GM11168 (cell line): ENCODE measurements around the gene MTNR1A.

ENCODE experiments used
- in situ Hi-C: fragments of 300-500 bp; cut with MboI; formaldehyde crosslinking; loops from one replicate; pipeline ENCODE4 v1.12.0; 2022; ENCODE audit warnings: low sequenced_read_pairs; ENCODE audit not compliant: unreplicated experiment

The MTNR1A gene

DNA sequence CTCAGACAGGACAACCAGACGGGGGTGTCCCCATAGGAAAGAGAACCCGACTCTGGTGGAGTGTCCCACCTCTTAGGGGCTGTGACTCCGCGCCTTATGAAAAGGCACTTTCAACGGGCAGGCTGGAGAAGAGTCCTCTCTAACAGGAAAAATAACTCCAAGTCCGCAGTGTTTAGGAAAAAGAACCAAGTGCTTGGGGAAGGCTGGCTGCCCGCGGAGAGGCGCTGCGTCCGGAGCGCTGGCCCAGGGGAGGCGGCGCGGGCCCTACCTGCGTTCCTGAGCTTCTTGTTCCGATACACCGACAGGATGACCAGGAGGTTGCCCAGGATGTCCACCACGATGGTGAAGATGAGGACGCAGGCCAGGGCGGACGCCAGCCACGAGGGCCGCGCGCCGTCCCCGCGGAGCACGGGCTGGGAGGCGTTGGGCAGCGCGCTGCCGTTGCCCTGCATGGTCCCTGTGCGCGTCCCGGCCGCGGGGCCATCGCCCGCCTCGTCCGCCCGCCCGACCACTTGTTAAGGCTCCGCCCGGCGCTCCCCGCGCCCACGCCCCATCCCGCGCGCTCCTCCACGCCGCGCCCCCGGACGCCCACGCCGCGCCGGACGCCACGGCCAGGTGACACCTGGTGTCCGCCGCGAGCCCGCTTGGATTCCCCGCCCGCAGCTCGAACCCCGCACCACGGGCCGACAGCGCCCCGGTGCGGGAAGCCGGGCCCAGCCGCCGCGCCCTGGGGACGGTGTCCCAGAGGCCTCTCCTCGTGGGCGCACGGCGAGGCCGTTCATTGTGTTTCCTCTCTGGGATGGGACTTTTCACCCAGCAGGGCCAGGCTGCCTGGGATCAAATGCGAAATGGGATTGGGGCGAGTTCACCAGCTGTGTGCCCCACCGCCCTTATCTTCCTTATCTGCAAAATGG is at the start of gene MTNR1A:
TSS of gene MTNR1A (minus strand) at position 654 of the 914 bp plus-strand sequence. CDS start at position 452, 202 bp downstream.
- in situ Hi-C loops, result loop anchor here (25.0 kb wide), 1 partner anchor 243 kb away; no protein-coding TSS in a partner anchor

DNA sequence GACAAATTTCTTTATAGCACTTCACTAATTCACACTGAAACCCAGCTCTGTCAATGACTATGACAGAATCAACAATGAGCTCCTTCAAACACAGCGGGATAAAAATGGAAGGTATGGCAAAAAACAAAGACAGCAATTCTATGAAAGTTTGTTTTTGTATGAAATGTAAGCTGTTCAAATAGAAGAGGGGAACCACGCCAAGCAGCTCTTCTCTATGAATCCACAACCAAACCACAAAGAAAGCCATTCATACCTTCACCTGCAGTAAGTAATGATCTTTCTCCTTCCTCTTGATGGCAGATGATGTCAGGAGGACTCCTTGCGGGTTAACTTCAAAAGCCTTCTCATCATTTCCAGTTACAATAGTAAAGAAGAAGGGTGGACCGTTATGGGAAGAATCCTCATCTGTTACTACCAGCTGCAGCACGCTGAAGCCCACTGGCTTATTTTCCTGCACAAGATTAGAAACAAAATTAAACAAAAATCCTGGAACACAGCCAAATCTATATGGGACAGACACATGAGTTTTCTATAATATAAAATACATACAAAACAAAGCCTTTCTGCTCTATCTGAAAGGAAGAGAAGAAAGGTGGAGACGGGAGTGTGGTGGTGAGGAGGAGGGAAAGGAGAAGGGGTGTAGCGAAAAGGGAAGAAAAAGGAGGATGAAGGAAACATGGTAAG is 48.9 kb upstream of the MTNR1A start:
- in situ Hi-C loops, result no loop called here

DNA sequence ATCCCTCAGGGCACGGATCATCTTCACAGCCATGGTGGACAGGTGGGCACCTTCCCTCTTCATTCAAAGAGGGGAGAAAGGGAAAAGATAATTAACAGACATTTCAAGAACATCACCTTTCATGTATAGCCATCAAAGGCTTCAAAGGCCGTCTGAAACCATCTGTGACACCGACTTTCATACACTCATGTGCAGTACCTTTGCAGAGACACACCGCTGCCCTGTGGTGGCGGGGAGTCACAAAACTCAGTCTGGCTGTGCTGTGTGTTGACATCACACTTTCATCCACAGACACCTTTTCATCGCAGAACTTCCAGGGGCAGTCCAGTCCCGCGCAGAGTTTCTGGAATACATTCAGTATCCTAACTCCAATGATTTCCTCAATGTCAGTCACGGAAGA is 47.6 kb upstream of the MTNR1A start:
- in situ Hi-C loops, result no loop called here

DNA sequence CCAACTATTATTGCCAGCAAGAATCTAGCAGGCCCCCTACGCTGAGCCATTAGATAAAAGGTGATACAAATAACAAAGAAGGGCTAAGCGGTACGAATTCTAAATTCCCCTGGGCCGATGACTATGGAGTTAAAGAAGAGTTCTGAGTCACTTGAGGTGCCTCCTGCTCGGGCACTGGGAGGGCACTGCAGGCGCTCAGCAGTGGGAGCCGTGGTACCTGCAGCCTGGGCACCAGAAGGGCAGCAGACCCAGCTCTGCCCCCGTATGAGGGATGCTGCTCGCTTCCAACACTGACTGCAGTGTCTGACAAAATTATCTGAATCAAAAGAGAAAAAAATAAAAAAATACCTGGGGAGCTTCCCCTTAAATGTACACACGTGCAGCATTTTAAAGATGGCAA is 44.1 kb upstream of the MTNR1A start:
- in situ Hi-C loops, result no loop called here

DNA sequence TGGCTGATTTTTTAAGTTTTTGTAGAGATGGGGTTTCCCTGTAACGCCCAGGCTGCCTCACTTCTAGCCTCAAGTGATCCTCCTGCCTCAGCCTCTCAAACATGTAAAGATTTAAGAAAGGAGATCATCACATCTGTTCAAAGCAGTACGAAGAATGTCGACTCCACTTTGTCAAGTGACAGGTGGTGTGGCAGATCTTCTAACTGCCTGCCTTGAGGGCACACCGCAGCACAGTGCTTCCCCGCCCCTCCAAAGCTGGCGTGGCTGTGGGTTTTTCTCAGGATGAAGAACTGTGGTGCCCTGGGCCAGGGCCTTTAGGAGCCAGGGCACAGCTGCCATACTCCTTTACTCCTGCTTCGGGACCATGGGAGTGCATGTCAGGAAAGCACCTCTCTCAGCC is 43.3 kb upstream of the MTNR1A start:
- in situ Hi-C loops, result no loop called here

DNA sequence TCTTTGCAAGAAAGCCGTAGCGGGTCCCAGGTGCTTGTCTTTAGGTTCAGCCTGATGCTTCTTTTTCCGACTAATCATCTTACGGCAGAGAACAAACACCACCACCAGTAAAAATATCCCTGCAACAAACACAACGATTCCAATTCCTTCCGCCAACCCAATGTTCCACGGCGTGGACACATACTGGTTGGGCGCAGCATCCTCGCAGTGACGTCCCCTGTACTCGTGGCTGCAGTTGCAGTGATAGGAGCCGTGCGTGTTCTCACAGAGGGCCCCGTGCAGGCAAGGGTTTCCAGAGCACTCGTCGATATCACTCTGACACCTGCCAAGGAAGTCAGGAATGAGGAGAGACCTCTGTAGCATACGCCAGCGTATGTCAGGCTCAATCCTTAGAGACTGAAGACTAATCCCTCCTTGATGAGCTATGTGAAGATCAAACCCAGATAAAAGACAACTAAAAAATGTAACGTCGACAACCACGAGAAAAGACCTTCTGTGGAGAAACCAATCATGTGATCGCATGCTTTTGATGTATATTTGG is 41.6 kb upstream of the MTNR1A start:
- in situ Hi-C loops, result no loop called here

DNA sequence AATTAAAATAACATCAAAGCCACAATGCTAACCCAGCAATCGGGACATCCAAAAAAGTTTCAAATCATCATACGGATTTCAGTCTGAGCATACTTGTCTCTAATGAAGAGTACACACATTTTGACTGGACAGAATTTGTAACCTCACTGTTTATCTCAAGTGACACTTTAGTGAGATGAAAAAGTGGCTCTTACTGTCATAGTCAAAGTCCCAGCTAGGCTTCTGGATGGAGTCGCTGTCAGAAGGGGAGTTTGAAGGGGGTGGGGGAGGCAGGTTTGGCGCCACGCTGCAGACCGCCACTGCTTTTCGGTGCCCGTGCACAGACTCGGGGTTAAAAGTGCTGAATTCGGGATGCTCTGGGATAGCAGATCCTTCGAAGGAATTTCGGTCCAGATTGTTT is 41.0 kb upstream of the MTNR1A start:
- in situ Hi-C loops, result no loop called here

DNA sequence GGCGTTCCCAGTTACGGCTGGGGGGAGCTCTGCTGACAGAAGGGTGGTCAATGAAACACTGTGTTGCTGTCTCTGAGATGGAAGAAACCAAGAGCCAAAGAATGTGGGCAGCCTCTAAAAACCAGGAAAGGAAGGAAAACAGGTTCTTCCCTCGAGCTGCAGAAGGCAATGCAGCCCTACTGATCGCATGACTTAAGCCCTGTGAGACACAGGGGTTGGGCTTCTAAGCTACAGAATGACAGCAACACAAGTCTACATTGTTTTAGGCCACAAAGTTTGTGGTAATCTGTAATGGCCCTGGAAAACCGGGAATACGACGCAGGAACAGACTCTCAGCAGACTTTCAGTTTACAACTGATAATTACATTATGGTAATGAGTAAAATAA is 38.2 kb upstream of the MTNR1A start:
- in situ Hi-C loops, result no loop called here

DNA sequence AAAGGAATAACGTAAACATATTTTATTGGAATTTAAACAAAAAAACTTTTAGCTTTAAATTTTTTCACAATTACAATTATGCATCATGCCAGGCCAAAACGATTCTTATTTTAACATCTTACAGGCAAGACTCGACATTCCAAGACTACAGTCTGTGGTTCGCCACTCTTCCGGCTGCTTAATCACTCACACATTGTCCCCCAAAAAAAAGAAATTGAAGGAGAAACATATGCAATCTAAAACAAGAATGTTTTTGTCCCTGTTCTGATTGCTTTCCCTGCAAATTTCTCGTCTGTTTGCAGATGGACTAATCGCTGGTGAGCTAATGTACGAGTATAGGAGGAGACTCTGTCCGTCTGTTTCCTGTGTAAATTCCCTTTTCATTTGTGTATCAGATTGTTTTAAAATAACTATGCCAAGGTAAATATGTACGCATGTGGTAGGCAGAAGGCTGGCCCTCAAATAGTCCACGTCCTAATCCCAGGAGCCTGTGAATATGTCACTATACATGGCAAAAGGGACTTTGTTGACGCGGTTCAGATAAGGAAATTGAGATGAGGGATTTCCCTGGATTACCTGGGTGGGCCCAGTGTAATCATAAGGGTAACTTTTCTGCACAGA is 37.7 kb upstream of the MTNR1A start:
- in situ Hi-C loops, result no loop called here

DNA sequence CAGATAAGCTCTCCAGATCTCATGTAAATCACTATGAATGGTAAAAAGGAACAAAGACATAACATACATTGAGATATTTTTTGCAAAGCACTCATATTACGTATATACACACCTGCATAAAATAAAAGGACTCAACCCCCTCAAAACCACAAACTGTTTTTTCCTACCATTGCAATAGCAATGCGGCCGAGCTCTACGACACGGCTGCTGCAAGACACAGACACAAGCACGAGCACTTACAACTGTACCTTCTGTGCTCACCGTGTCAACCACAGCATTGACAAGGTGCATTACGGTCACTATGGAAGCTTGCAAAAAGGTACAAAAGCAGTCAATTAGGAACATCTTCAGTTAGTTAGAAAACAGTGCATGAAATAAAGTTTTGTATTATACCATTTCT is 37.1 kb upstream of the MTNR1A start:
- in situ Hi-C loops, result no loop called here

DNA sequence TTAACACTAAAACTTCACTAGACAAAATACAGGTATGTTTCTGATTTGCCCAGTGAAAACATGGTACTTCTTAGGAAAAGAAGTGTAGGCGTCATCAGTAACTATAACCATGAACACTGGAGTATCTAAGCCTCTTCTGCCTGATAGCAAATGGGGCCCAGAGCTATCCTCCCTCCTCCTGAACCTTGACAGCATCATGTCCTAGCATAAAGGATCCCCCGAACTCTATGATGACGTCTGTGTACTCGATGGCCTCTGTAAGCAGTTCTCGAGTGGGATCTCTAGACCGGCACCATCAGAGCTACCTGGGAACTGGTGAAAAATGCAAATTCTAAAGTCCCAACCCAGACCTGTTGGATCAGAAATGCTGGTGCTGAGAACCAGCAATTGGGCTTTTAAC is 36.3 kb upstream of the MTNR1A start:
- in situ Hi-C loops, result no loop called here

DNA sequence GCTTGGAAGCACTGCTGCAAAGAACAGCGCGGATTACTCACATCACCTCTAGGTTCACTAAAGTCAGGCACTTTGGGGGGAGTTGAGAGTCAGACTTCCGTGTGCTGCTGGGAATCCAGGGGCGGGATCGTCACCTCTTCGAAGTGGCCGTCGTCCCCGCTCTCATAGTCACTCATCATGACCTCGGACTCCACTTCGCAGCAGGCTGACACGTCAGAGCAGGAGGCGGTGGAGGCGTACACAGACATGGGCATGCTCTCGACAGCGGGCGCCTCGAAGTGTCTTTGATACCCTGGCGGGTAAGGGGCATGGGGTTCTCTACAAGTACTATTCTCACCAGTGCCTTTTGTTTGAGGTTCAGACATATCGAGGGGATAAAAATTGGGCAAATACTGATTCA is 33.1 kb upstream of the MTNR1A start:
- in situ Hi-C loops, result no loop called here

DNA sequence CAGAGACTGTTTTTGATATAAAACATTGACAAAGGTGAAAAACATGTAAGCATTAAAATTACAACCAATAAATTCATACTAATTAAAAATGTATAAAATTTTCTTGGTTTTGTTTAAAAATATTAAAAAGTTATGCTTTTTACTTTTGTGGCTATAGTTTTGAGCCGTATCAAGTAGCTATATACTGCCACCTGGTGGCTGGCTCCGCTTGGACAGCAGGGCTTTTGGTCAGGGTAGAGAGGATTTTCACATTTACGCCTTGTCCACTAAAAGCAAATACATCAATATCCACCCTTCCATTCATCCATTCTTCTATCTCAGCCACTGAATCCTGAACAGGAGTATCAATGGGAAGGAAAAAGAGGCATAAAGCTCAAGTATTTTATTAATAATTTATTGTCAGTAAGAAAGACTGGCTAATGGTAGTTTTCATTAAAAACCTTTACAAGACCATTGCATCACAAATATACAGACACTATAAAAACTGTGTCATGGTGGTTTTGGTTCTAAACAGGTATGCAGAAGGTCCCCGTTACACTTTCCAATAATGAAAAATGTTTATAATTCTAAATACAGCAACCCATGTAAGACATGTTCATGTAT is 32.1 kb upstream of the MTNR1A start:
- in situ Hi-C loops, result no loop called here

DNA sequence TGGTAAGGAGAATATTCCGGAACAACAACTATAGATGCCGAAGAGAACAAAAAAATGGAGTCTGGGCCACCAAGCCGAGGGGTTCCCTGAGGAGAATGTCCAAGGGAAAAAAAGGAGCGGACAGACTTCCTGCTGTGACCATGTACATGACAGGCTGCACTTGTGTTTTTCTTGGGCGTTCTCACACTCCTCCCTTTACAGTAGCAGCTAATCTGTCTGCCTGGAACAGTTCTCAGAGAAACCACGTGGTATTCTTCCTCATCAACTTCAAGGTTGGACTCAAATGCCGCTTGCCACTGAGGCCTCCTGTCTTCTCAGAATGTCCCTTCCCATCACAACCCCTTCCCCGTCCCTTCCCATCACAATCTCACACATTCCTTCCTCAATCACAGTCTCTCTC is 30.8 kb upstream of the MTNR1A start:
- in situ Hi-C loops, result no loop called here

DNA sequence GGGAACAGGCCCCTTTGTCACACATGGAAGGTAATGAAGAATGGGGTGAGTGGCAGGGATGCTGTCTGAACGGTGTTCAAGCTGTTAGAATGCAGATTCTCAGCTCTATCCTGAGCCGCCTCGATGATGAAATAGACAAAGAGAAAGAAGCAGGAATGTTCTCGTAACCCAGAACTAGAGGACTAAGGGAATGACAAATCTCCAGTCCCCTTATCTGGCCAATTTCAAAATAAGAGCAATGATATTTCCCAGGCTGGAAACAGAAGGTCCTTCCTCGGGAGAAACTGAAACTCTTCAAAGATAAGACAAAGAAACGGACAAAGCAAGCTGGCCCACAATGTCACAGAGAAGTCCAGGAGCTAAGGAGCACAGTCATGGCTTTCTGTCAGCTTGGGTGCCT is 29.5 kb upstream of the MTNR1A start:
- in situ Hi-C loops, result no loop called here

DNA sequence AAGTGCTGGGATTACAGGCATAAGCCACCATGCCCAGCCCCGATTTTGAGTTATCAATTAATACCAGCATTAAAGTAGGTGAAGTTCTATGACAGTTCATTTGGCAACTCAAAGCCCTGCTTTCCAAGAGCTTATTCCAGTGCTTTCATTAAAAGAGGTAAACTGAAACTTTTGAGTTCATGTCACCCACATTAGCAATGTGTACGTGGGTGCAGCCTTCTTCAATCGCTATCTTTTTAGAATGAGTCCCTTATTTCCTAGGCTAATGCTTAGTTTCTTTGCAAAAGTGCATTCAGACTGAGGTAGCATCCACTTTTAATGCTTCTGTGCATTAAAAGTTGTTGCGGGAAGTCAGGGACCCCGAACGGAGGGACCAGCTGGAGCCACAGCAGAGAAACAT is 26.1 kb upstream of the MTNR1A start:
- in situ Hi-C loops, result no loop called here

DNA sequence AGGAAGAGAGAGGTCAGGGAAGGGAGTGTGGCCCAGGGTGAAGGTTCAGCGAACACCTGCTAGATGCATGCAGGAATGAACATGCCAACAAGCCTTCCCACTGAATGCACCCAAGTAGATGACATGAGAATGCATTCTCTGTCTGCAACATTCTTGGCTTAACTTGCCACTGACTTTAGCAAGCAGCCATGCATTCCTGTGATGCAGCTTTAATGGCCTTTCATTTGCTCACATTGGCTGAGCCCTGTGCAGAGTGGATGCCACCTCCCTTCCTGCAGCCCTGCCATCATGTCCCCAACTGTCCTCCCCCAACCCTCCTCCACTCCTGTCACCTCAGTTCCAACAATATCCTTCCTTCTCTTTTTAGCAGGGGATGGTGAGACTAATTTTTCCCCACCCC is 25.3 kb upstream of the MTNR1A start:
- in situ Hi-C loops, result no loop called here

DNA sequence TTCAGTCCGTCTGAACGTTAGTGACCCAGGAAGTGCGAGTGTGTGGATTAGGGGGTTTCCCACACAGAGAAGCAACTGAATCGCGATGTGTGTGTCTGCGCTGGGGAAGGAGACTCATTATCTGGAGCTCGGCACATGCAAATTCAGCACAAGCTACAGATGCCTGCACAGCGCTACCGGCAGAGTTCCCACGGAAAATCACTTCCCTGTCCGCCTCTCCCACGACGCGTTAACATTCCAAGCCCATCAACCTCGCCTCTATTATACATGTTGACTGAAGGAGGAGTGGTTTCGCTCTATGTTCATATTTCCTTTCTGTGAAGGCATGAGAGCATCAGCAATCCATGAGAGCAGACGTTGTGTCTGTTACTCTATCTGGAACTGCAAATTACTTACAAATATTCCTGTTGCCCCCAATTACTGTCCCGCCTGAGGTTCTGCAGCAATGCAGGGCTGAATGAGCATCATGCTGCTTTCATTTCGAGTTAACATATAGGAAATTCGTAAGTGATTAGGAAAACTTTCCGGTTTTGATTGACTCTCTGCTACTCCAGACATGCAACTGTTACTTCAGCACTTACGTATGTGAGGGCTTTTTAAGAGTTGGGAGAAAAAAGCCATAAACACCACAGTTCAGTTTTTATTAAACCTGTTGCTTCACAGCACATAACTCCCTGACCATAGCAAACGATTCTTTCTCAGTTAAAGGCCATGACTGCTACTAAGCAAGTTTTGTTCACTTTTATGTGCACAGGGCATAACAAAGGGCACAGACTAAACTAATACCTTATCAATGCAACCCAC is 15.0 kb upstream of the MTNR1A start:
- in situ Hi-C loops, result loop anchor here (25.0 kb wide), 1 partner anchor 258 kb away; no protein-coding TSS in a partner anchor

DNA sequence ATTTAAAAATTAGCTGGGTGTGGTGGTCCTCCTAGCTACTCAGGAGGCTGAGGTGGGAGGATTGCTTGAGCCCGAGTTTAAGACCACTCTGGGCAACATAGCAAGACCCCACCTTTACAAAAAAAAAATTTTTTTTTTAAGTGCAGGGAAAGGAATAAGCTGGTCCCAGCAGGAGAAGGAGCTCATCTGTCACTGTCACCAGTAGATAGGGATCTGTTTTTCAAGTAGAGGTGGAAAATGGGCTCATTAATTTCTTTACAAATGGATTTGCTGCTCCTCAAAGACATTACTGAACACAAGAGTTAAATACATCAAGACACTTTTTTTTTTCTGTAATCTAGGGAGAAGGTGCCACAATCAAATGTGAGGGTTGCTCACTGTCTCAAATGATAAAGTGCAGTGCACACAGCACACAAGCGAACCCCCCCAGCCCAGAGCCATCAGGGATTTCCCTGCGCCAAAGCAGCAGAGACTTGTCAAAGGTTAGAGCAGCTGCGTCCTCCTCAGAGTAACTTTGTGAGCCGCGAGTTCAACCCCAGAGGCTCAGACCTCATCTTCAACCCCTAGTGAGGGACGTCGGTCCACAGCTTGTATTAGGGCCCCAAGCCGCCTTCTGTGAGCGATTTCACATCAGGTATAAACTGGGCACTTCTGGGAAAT is 14.3 kb upstream of the MTNR1A start:
- in situ Hi-C loops, result loop anchor here (25.0 kb wide), 1 partner anchor 257 kb away; no protein-coding TSS in a partner anchor
